ENCODE results near the gene ANO1.

ANO1 gene

GRCh38 chr11:70139785-70140410 lies 61.8 kb downstream of the ANO1 start:
- no peak for DNase-seq (ENCODE audit: low spot score)

- DNase-seq (ENCODE audit: low spot score) = no peak
These were observed 62.8 kb downstream of the ANO1 start for GRCh38 chr11:70140711-70141485.

- no peak for DNase-seq (ENCODE audit: low spot score)
These were observed 63.5 kb downstream of the ANO1 start for GRCh38 chr11:70141486-70142220.

- no peak for DNase-seq (ENCODE audit: low spot score)
These were observed 64.2 kb downstream of the ANO1 start for GRCh38 chr11:70142221-70142875.

GRCh38 chr11:70144262-70144661 lies 66.1 kb downstream of the ANO1 start:
- no peak for DNase-seq (ENCODE audit: low spot score)

- DNase-seq (ENCODE audit: low spot score) = no peak
These were observed 67.0 kb downstream of the ANO1 start for GRCh38 chr11:70145071-70145470.

GRCh38 chr11:70145841-70146240 lies 67.7 kb downstream of the ANO1 start:
- no peak for DNase-seq (ENCODE audit: low spot score)

GRCh38 chr11:70146299-70146698 lies 68.2 kb downstream of the ANO1 start:
- no peak for DNase-seq (ENCODE audit: low spot score)

GRCh38 chr11:70146895-70147520 lies 68.9 kb downstream of the ANO1 start:
- no peak for DNase-seq (ENCODE audit: low spot score)

- DNase-seq (ENCODE audit: low spot score) = no peak
These were observed 69.6 kb downstream of the ANO1 start for GRCh38 chr11:70147668-70148067.

- no peak for DNase-seq (ENCODE audit: low spot score)
These were observed 73.6 kb downstream of the ANO1 start for GRCh38 chr11:70151671-70152070.

GRCh38 chr11:70153133-70153727 lies 75.1 kb downstream of the ANO1 start:
- no peak for DNase-seq (ENCODE audit: low spot score)

- no peak for DNase-seq (ENCODE audit: low spot score)
These were observed 77.3 kb downstream of the ANO1 start for GRCh38 chr11:70155386-70155785.

- DNase-seq (ENCODE audit: low spot score) = no peak
These were observed 78.3 kb downstream of the ANO1 start for GRCh38 chr11:70156291-70157037.

- no peak for DNase-seq (ENCODE audit: low spot score)
These were observed 80.1 kb downstream of the ANO1 start for GRCh38 chr11:70158201-70158600.

GRCh38 chr11:70158757-70159389 lies 80.8 kb downstream of the ANO1 start:
- DNase-seq (ENCODE audit: low spot score) = no peak

- DNase-seq (ENCODE audit: low spot score) = no peak
These were observed 81.8 kb downstream of the ANO1 start for GRCh38 chr11:70159627-70160570.

GRCh38 chr11:70161043-70161625 lies 83.0 kb downstream of the ANO1 start:
- no peak for DNase-seq (ENCODE audit: low spot score)

- DNase-seq (ENCODE audit: low spot score) = no peak
These were observed 86.6 kb downstream of the ANO1 start for GRCh38 chr11:70164705-70165104.
